Measurements from ENCODE around the gene CLIP3. TPM values are rescaled to one million over a fixed set of nuclear protein-coding genes. Genes with fewer than 3 reads are reported as not detected.
A peak's percentile ranks its signal among the peaks of the same experiment; 100 is the strongest.

The CLIP3 gene
- polyA plus RNA-seq, 2 of the 4 experiments (the other 2 are of a cell fraction) = 1.1 to 1.5 TPM

DNA sequence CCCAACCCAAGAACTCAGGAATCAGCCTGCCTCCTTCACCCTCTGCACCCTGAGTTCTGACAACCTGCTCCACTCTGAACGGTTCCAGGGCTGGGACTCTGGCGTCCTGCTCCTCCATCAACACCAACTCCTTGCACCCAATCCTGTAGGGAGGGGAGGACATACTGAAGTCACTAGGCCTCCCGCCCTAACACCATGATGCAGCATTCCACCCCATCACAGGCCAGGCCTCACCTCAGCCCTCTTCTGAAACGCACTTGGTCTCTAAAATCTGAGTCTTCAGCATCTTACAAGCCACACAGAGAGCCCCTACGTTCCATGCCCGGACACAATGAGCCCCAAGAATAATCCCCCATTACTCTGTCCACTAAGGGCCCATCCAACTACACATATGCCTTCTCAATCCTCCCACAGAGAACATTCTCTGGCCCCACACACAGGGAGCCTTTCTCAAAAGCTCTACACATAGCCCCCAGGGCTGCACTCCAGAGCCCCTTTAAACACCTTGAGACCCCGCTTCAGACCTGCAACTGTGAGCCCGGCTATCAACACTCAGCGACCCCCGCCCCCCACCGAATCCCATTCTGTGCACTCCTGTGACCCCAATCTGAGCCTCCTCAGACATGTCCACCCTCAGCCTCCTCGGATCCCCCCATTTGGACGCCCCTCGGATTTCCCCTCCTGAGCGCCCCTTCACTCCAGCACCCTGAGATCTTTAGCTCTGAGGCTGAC is 19.2 kb downstream of the CLIP3 start:
- Histone ChIP-seq H3K4me3 (peak overlapping the region; percentile 65), H3K4me1 (peaks cover 26% of the 10 kb centered on the region), H3K4me2 (peak overlapping the region; percentile 94), H3K9me3 (no peaks in the 10 kb centered on the region), H3K27ac (peak overlapping the region; percentile 81 to 85)
- no peak for ATAC-seq
- no peak for DNase-seq (ENCODE audit: low read depth in 1 of 2, low spot score in 1 of 2)
- CTCF ChIA-PET = interaction anchor here (0.6 to 2.2 kb wide), 13 partner anchors 10 to 1628 kb away, joined by 3 to 15 read pairs (median 4); partner anchors contain the start of gene THAP8
- TF ChIP-seq NFE2L2 (conservative IDR thresholded peaks at IDR 0.05; ENCODE audit: low read length) (no peak), RFX5 (IDR thresholded peaks at IDR 0.05) (no peak), POLR2AphosphoS2 (conservative IDR thresholded peaks at IDR 0.05; ENCODE audit: low read length) (no peak), MAZ (IDR thresholded peaks at IDR 0.05; ENCODE audit: borderline replicate concordance, low read depth, low read length) (no peak), RNF2 (IDR thresholded peaks at IDR 0.05; ENCODE audit: borderline replicate concordance, low read depth) (no peak), TFCP2L1 (CRISPR knock-in tag; IDR thresholded peaks at IDR 0.05) (no peak), EHMT2 (IDR thresholded peaks at IDR 0.05; ENCODE audit: low read depth) (no peak), POLR2A (IDR thresholded peaks at IDR 0.05; ENCODE audit: low read length) (no peak), FOSB (CRISPR knock-in tag; IDR thresholded peaks at IDR 0.05) (no peak), SREBF2 (IDR thresholded peaks at IDR 0.05) (no peak), ESRRA (IDR thresholded peaks at IDR 0.05; ENCODE audit: borderline replicate concordance, low read length) (no peak), JUNB (IDR thresholded peaks at IDR 0.05) (no peak), EHF (CRISPR knock-in tag; IDR thresholded peaks at IDR 0.05) (no peak), JUN (IDR thresholded peaks at IDR 0.05) (no peak)
- TF ChIP-seq, protein P1, sequence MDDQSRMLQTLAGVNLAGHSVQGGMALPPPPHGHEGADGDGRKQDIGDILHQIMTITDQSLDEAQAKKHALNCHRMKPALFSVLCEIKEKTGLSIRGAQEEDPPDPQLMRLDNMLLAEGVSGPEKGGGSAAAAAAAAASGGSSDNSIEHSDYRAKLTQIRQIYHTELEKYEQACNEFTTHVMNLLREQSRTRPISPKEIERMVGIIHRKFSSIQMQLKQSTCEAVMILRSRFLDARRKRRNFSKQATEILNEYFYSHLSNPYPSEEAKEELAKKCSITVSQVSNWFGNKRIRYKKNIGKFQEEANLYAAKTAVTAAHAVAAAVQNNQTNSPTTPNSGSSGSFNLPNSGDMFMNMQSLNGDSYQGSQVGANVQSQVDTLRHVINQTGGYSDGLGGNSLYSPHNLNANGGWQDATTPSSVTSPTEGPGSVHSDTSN (IDR thresholded peaks at IDR 0.05) = no peak
- 29% methylated on average over 15 of the region's 15 CpGs for WGBS (ENCODE audit: missing lambda C conversion rate)
- FAIRE-seq = peak; percentile 90
- POLR2A ChIA-PET = interaction anchor here (1.0 to 1.2 kb wide), 9 partner anchors 10 to 273 kb away, joined by 3 to 18 read pairs (median 3); partner anchors contain the start of genes POLR2I, TBCB, THAP8 and WDR62

DNA sequence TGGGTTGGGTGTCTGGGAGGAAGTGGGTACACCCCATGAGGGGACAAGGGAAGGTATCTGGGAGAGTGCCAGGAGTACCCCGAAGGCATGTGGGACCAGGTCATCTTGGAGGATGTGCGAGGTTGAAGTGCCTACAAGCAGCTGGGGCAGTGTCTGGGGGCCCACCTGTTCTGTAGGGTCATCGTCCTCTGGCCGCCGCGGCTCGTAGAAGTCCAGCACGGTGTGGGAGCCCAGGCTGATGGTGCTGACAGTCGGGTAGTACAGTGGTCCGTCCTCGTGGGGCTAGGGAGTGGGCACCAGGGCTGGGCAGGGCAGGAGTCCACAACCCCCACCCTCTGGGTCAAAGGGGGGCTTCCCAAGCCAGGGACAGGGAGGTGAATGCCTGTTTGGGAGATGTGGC is 22.3 kb downstream of the CLIP3 start:
- ChIA-PET POLR2A (interaction anchor here (2.1 kb wide), 1 partner anchor 15 kb away, joined by 11 read pairs; the partner anchor contains the start of gene SDHAF1), CTCF (interaction anchor here (0.6 to 1.0 kb wide), 2 partner anchors 35 to 154 kb away, joined by 3 read pairs; no protein-coding TSS in a partner anchor)
- Histone ChIP-seq H3K4me3 (no peak overlapping the region), H3K4me2 (no peak overlapping the region), H3K9me3 (no peaks in the 10 kb centered on the region), H3K27ac (no peak overlapping the region), H3K4me1 (peaks cover 25% of the 10 kb centered on the region)
- ATAC-seq (no peak), FAIRE-seq (no peak), DNase-seq (ENCODE audit: low read depth in 1 of 2, low spot score in 1 of 2) (no peak)
- TF ChIP-seq ESRRA (IDR thresholded peaks at IDR 0.05; ENCODE audit: borderline replicate concordance, low read length) (no peak), HEYL (CRISPR knock-in tag; IDR thresholded peaks at IDR 0.05) (no peak), NPAS2 (CRISPR knock-in tag; IDR thresholded peaks at IDR 0.05; ENCODE audit: borderline replicate concordance) (no peak), SREBF2 (IDR thresholded peaks at IDR 0.05) (no peak), HOXA7 (CRISPR knock-in tag; IDR thresholded peaks at IDR 0.05) (no peak), ZC3H11A (IDR thresholded peaks at IDR 0.05) (no peak), MAFK (IDR thresholded peaks at IDR 0.05; ENCODE audit: partially characterized antibody) (no peak), CHD2 (IDR thresholded peaks at IDR 0.05; ENCODE audit: low read length, partially characterized antibody) (no peak), NFE2L2 (conservative IDR thresholded peaks at IDR 0.05; ENCODE audit: low read length) (no peak), TP53 (CRISPR knock-in tag; IDR thresholded peaks at IDR 0.05) (no peak), TFCP2L1 (CRISPR knock-in tag; IDR thresholded peaks at IDR 0.05) (no peak), CBX8 (IDR thresholded peaks at IDR 0.05) (no peak), HOXB13 (CRISPR knock-in tag; IDR thresholded peaks at IDR 0.05; ENCODE audit: low read depth) (no peak)
- TF ChIP-seq, protein P1 (IDR thresholded peaks at IDR 0.05) = no peak
- TF ChIP-seq, protein P2, sequence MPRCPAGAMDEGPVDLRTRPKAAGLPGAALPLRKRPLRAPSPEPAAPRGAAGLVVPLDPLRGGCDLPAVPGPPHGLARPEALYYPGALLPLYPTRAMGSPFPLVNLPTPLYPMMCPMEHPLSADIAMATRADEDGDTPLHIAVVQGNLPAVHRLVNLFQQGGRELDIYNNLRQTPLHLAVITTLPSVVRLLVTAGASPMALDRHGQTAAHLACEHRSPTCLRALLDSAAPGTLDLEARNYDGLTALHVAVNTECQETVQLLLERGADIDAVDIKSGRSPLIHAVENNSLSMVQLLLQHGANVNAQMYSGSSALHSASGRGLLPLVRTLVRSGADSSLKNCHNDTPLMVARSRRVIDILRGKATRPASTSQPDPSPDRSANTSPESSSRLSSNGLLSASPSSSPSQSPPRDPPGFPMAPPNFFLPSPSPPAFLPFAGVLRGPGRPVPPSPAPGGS (IDR thresholded peaks at IDR 0.05) = no peak
- TF ChIP-seq, protein P3, sequence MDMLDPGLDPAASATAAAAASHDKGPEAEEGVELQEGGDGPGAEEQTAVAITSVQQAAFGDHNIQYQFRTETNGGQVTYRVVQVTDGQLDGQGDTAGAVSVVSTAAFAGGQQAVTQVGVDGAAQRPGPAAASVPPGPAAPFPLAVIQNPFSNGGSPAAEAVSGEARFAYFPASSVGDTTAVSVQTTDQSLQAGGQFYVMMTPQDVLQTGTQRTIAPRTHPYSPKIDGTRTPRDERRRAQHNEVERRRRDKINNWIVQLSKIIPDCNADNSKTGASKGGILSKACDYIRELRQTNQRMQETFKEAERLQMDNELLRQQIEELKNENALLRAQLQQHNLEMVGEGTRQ (IDR thresholded peaks at IDR 0.05) = no peak
- TF ChIP-seq, protein P4, sequence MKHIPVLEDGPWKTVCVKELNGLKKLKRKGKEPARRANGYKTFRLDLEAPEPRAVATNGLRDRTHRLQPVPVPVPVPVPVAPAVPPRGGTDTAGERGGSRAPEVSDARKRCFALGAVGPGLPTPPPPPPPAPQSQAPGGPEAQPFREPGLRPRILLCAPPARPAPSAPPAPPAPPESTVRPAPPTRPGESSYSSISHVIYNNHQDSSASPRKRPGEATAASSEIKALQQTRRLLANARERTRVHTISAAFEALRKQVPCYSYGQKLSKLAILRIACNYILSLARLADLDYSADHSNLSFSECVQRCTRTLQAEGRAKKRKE (CRISPR knock-in tag; IDR thresholded peaks at IDR 0.05; ENCODE audit: low read depth) = no peak
- TF ChIP-seq, protein P5, sequence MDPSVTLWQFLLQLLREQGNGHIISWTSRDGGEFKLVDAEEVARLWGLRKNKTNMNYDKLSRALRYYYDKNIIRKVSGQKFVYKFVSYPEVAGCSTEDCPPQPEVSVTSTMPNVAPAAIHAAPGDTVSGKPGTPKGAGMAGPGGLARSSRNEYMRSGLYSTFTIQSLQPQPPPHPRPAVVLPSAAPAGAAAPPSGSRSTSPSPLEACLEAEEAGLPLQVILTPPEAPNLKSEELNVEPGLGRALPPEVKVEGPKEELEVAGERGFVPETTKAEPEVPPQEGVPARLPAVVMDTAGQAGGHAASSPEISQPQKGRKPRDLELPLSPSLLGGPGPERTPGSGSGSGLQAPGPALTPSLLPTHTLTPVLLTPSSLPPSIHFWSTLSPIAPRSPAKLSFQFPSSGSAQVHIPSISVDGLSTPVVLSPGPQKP (IDR thresholded peaks at IDR 0.05; ENCODE audit: low read depth, low read length) = no peak
- WGBS (ENCODE audit: missing lambda C conversion rate) = 90% methylated on average over 11 of the region's 11 CpGs
